Astrocyte (in vitro differentiated cells and primary cell): ENCODE measurements around the gene PPP1R12C. TPM values are rescaled to one million over a fixed set of nuclear protein-coding genes. Genes with fewer than 3 reads are reported as not detected.
A peak's percentile ranks its signal among the peaks of the same experiment; 100 is the strongest.

ENCODE experiments used
- DNase-seq: peaks from one replicate; pipeline ENCODE4 v3.0.0-alpha.2; 2010; ENCODE audit warnings: low read depth
- FAIRE-seq: peaks from 2 replicates; lab custom pipeline; 2011; peaks lifted over from hg19 to GRCh38; lab: Jason Lieb, UNC
- H2AFZ ChIP-seq: 2 replicates; pipeline ENCODE4 v1.6.0; 2012; ENCODE audit warnings: low read depth, low read length, inconsistent platforms
- H3K27ac ChIP-seq: 2 replicates; pipeline ENCODE4 v1.5.1; 2011; ENCODE audit warnings: low read depth, low read length, inconsistent platforms
- H3K27me3 ChIP-seq: 2 replicates; pipeline ENCODE4 v1.6.0; 2011; ENCODE audit warnings: low read length, inconsistent platforms; ENCODE audit not compliant: insufficient read depth
- H3K36me3 ChIP-seq: 2 replicates; pipeline ENCODE4 v1.5.1; 2011; ENCODE audit warnings: low read length, inconsistent platforms; ENCODE audit not compliant: insufficient read depth
- H3K4me1 ChIP-seq: 2 replicates; pipeline ENCODE4 v1.5.1; 2011; ENCODE audit warnings: low read length, inconsistent platforms; ENCODE audit not compliant: insufficient read depth
- H3K4me2 ChIP-seq: 2 replicates; pipeline ENCODE4 v1.6.0; 2012; ENCODE audit warnings: low read length, inconsistent platforms
- H3K4me3 ChIP-seq: 2 replicates; pipeline ENCODE4 v1.5.1; 2011; ENCODE audit warnings: low read depth, mild to moderate bottlenecking, low read length, inconsistent platforms; ENCODE audit not compliant: insufficient read depth
- H3K79me2 ChIP-seq: 2 replicates; pipeline ENCODE4 v1.6.0; 2012; ENCODE audit warnings: mild to moderate bottlenecking, low read length, inconsistent platforms; ENCODE audit not compliant: insufficient read depth
- H3K9ac ChIP-seq: 2 replicates; pipeline ENCODE4 v1.6.0; 2012; ENCODE audit warnings: mild to moderate bottlenecking, low read length, inconsistent platforms
- H3K9me3 ChIP-seq: 2 replicates; pipeline ENCODE4 v1.5.1; 2012; ENCODE audit warnings: low read depth, mild to moderate bottlenecking, low read length, inconsistent platforms; ENCODE audit not compliant: insufficient read depth
- H4K20me1 ChIP-seq: 2 replicates; pipeline ENCODE4 v1.6.0; 2012; ENCODE audit warnings: low read length, inconsistent platforms; ENCODE audit not compliant: insufficient read depth
- H3K27ac Mint-ChIP-seq: one replicate; pipeline ENCODE4 v1.8.0; 2021; ENCODE audit warnings: mild to moderate bottlenecking, mixed read lengths; ENCODE audit not compliant: unreplicated experiment
- H3K27me3 Mint-ChIP-seq: one replicate; pipeline ENCODE4 v1.8.0; 2021; ENCODE audit warnings: low read depth, mixed read lengths; ENCODE audit not compliant: unreplicated experiment
- H3K36me3 Mint-ChIP-seq: one replicate; pipeline ENCODE4 v1.8.0; 2021; ENCODE audit warnings: low read depth, mixed read lengths; ENCODE audit not compliant: unreplicated experiment
- H3K4me1 Mint-ChIP-seq: one replicate; pipeline ENCODE4 v1.8.0; 2021; ENCODE audit warnings: low read depth, mixed read lengths; ENCODE audit not compliant: unreplicated experiment
- H3K4me3 Mint-ChIP-seq: one replicate; pipeline ENCODE4 v1.8.0; 2021; ENCODE audit warnings: mild to moderate bottlenecking, moderate library complexity, mixed read lengths; ENCODE audit not compliant: unreplicated experiment
- H3K9me3 Mint-ChIP-seq: one replicate; pipeline ENCODE4 v1.8.0; 2021; ENCODE audit warnings: mild to moderate bottlenecking, mixed read lengths; ENCODE audit not compliant: unreplicated experiment
- CTCF ChIP-seq: IDR thresholded peaks from 2 replicates; pipeline ENCODE4 v1.5.1; 2011; ENCODE audit warnings: low read depth, mild to moderate bottlenecking, inconsistent platforms, low read length, moderate library complexity; ENCODE audit not compliant: insufficient read depth
- EZH2 ChIP-seq: IDR thresholded peaks from 2 replicates; pipeline ENCODE4 v1.6.1; 2012; ENCODE audit warnings: mild to moderate bottlenecking, low read length, inconsistent platforms; ENCODE audit not compliant: insufficient read depth
- total RNA-seq: library from RNA; stranded (reverse); gene quantifications from 2 replicates; pipeline ENCODE4 v1.2.1, GENCODE V29; 2021

PPP1R12C gene
- total RNA-seq, 1 donor from 2014 or later = 86.2 TPM

- H3K36me3 Mint-ChIP-seq = no peaks in the 10 kb centered on the region
- peaks cover 30% of the 10 kb centered on the region for H3K27me3 ChIP-seq
- H3K4me3 Mint-ChIP-seq = no peak overlapping the region
- no peak for TF ChIP-seq CTCF
- TF ChIP-seq EZH2 = no peak
- no peak overlapping the region for H3K4me3 ChIP-seq
- H3K36me3 ChIP-seq = no peaks in the 10 kb centered on the region
- no peak overlapping the region for H3K4me2 ChIP-seq
- no peak overlapping the region for H3K9ac ChIP-seq
- H3K27me3 Mint-ChIP-seq = peaks cover 38% of the 10 kb centered on the region
- H3K79me2 ChIP-seq = no peaks in the 10 kb centered on the region
- peaks cover 2% of the 10 kb centered on the region for H3K4me1 Mint-ChIP-seq
- no peak overlapping the region for H3K27ac ChIP-seq
- no peaks in the 10 kb centered on the region for H3K4me1 ChIP-seq
- peaks cover 4% of the 10 kb centered on the region for H3K9me3 Mint-ChIP-seq
- H3K9me3 ChIP-seq = no peaks in the 10 kb centered on the region
- no peaks in the 10 kb centered on the region for H4K20me1 ChIP-seq
- no peak overlapping the region for H2AFZ ChIP-seq
- FAIRE-seq (no peak), DNase-seq (no peak)
- H3K27ac Mint-ChIP-seq = no peak overlapping the region
Measured at GRCh38 chr19:55152017-55152416, 34.6 kb upstream of the PPP1R12C start.

DNA sequence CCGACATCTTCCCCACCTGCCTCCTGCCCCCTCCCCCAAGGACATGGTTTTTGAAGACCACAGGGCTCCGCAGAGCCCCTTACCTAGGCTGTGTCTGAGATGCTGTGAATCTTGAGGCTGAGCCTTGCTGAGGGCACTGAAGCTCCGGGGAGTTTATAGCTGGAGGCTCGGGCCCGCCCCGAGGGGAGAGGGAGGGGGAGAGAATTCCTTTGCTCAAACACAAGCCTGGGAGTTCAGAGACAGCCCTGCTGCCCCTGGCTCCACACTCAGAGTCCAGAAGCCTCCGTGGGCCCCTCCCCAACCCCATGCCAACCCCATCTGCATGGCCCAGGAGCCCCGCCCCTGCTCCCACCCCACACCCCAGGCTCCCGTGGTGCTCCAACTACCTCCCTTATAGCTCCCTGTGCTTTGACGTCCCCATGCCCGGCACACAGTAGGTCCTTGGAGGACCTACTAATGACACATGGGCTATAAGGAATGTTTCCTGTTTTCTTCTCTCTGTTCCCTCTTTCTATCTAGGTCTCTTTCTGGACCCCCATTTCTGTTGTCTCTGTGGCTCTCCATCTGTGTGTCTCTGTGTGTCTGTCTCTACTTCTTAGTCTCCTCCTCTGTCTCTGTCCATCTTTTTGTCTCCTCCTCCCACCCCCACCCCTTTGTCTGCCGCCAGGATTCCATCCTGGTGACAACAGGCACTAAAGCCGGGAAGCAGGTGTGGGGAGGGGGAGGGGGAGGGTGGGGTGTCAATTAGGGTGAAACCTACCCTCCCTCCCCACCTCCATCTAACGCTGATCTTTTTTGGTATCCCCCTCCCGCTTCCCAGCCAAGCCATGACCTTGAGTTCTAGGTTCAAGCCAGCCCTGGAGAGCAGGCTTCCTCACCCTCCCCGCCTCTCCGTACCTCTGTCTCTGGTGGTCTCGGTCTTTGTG lies 31.9 kb upstream of the PPP1R12C start, which contains the start of gene TNNT1:
TNNT1 (minus strand) TSS at position 129 of the 926 bp plus-strand sequence. CDS start 2,049 bp downstream, outside the sequence.
- peaks cover 33% of the 10 kb centered on the region for H3K27me3 ChIP-seq
- Mint-ChIP-seq H3K27ac (no peak within 1 kb of the TSS), H3K9me3 (peaks cover 4% of the 10 kb centered on the region), H3K4me3 (no peak within 1 kb of the TSS), H3K27me3 (peaks cover 33% of the 10 kb centered on the region), H3K4me1 (peaks cover 2% of the 10 kb centered on the region), H3K36me3 (no peaks in the 10 kb centered on the region)
- H3K9ac ChIP-seq = no peak within 1 kb of the TSS
- DNase-seq (no peak), FAIRE-seq (no peak)
- H2AFZ ChIP-seq = no peak within 1 kb of the TSS
- H3K4me1 ChIP-seq = peaks cover 2% of the 10 kb centered on the region
- no peak within 1 kb of the TSS for H3K4me3 ChIP-seq
- no peaks in the 10 kb centered on the region for H4K20me1 ChIP-seq
- no peaks in the 10 kb centered on the region for H3K79me2 ChIP-seq
- no peaks in the 10 kb centered on the region for H3K9me3 ChIP-seq
- TF ChIP-seq CTCF (no peak), EZH2 (peak; percentile 24)
- no peaks in the 10 kb centered on the region for H3K36me3 ChIP-seq
- H3K4me2 ChIP-seq = no peak within 1 kb of the TSS
- no peak within 1 kb of the TSS for H3K27ac ChIP-seq
